HCT116 (cell line): Measurements from ENCODE around the gene PLCXD1. TPM values are rescaled to one million over a fixed set of nuclear protein-coding genes. Genes with fewer than 3 reads are reported as not detected.

Experiments used
- ATAC-seq: fragments of 200-7000 bp; cut with Tn5 transposase; 2 replicates; pipeline ENCODE4 v1.9.1; 2020; ENCODE audit warnings: mild to moderate bottlenecking, moderate library complexity
- BruUV-seq: library from RNA; stranded (reverse); fragments of 400-500 nt; replicated peaks from 2 replicates; lab custom pipeline; 2021; lab: Mats Ljungman, UMichigan
- CTCF ChIA-PET: fragments of 300-600 bp; sonication (Branson Sonifier 250); formaldehyde crosslinking; loops from one replicate; lab custom pipeline; 2021; ENCODE audit warnings: antibody characterized with exemption; lab: Charles Lee
- POLR2A ChIA-PET: fragments of 300-600, 350-600 bp; sonication (Branson Sonifier 250); formaldehyde crosslinking; loops from one replicate; lab custom pipeline; 2021; ENCODE audit warnings: antibody characterized with exemption; lab: Charles Lee
- RAD21 ChIA-PET, 2 experiments: fragments of 300-600 bp; sonication (Branson Sonifier 250); formaldehyde crosslinking; loops; one replicate each; lab custom pipeline; 2023; ENCODE audit warnings: low total read pairs in 2 of 2; ENCODE audit not compliant: uncharacterized antibody in 2 of 2, unreplicated experiment in 2 of 2, low non-redundant PET in 1 of 2; lab: Charles Lee
- DNase-seq: peaks from one replicate; pipeline ENCODE4 v3.0.0-alpha.2; 2010; ENCODE audit warnings: low read depth, low spot score
- H2AFZ ChIP-seq: fragments of 200-600 bp; shearing (Covaris generic), sonication (generic); 2 replicates; pipeline ENCODE4 v1.6.1; 2017; ENCODE audit warnings: low read depth, mixed run types, mixed read lengths, antibody characterized with exemption, low read length; ENCODE audit not compliant: poor library complexity, severe bottlenecking
- H3K27ac ChIP-seq: 2 replicates; pipeline ENCODE4 v1.5.1; 2012; ENCODE audit warnings: low read depth, low read length
- H3K27me3 ChIP-seq: fragments of 200-600 bp; sonication (generic); 2 replicates; pipeline ENCODE4 v1.6.1; 2016; ENCODE audit warnings: mixed run types, low read length, mixed read lengths; ENCODE audit not compliant: insufficient read depth
- H3K36me3 ChIP-seq, 2 experiments: fragments of 200-500 bp in 1 of 2; fragments of 200-600 bp in 1 of 2; sonication (Bioruptor generic) in 1 of 2; sonication (generic) in 1 of 2; 2 replicates each; pipeline versions ENCODE4 v1.5.1 to v1.6.1; 2014 to 2016; ENCODE audit warnings: low read length in 2 of 2, inconsistent platforms in 1 of 2, mixed read lengths in 1 of 2, mixed run types in 1 of 2; ENCODE audit not compliant: insufficient read depth in 2 of 2, control insufficient read depth in 1 of 2
- H3K4me1 ChIP-seq, 2 experiments: fragments of 200-600 bp in 1 of 2; sonication (generic) in 1 of 2; 2 replicates each; pipeline versions ENCODE4 v1.5.1 to v1.6.1; 2012 to 2017; ENCODE audit warnings: low read length in 2 of 2, inconsistent platforms in 1 of 2, mild to moderate bottlenecking in 1 of 2, mixed read lengths in 1 of 2, mixed run types in 1 of 2, moderate library complexity in 1 of 2; ENCODE audit not compliant: insufficient read depth in 2 of 2, control insufficient read depth in 1 of 2
- H3K4me2 ChIP-seq: fragments of 200-600 bp; sonication (generic); 2 replicates; pipeline ENCODE4 v1.6.1; 2017; ENCODE audit warnings: mixed run types, low read length, mixed read lengths
- H3K4me3 ChIP-seq, 2 experiments: fragments of 200-600 bp in 1 of 2; sonication (generic) in 1 of 2; replicated peaks in 1 of 2; 2 replicates each; pipeline ENCODE4 v1.5.1; 2011 to 2016; ENCODE audit warnings: low read length in 2 of 2, control low read depth in 1 of 2, low read depth in 1 of 2, mild to moderate bottlenecking in 1 of 2, mixed read lengths in 1 of 2, mixed run types in 1 of 2
- H3K79me2 ChIP-seq: fragments of 200-600 bp; sonication (generic); 2 replicates; pipeline ENCODE4 v1.6.1; 2017; ENCODE audit warnings: mild to moderate bottlenecking, mixed run types, low read length, moderate library complexity, mixed read lengths; ENCODE audit not compliant: insufficient read depth
- H3K9ac ChIP-seq: fragments of 200-600 bp; sonication (generic); 2 replicates; pipeline ENCODE4 v1.6.1; 2016; ENCODE audit warnings: low read length, mixed read lengths
- H3K9me2 ChIP-seq: fragments of 200-600 bp; sonication (generic), shearing (Covaris generic); 2 replicates; pipeline ENCODE4 v1.6.1; 2017; ENCODE audit warnings: mixed run types, mild to moderate bottlenecking, moderate library complexity; ENCODE audit not compliant: insufficient read depth
- H3K9me3 ChIP-seq, 2 experiments: fragments of 200-500 bp in 1 of 2; fragments of 200-600 bp in 1 of 2; sonication (Bioruptor generic) in 1 of 2; sonication (generic) in 1 of 2; 2 replicates each; pipeline ENCODE4 v1.6.1; 2014 to 2017; ENCODE audit warnings: low read length in 2 of 2, mixed read lengths in 2 of 2, inconsistent platforms in 1 of 2, low read depth in 1 of 2, mild to moderate bottlenecking in 1 of 2, mixed run types in 1 of 2, moderate library complexity in 1 of 2; ENCODE audit not compliant: control insufficient read depth in 1 of 2, insufficient read depth in 1 of 2
- H4K20me1 ChIP-seq: fragments of 200-600 bp; sonication (generic), shearing (Covaris generic); 2 replicates; pipeline ENCODE4 v1.6.1; 2017; ENCODE audit warnings: mixed run types, mild to moderate bottlenecking, moderate library complexity; ENCODE audit not compliant: insufficient read depth
- ATF3 ChIP-seq: IDR thresholded peaks from 2 replicates; pipeline ENCODE4 v1.6.1; 2012
- CBX3 ChIP-seq: IDR thresholded peaks from 2 replicates; pipeline ENCODE4 v1.6.1; 2012; ENCODE audit warnings: low read depth
- CEBPB ChIP-seq: IDR thresholded peaks from 2 replicates; pipeline ENCODE4 v1.6.1; 2012; ENCODE audit warnings: low read depth
- CTCF ChIP-seq, 3 experiments: fragments of 200-600 bp in 1 of 3; sonication (generic) in 1 of 3; IDR thresholded peaks in 2 of 3; conservative IDR thresholded peaks in 1 of 3; 2 replicates each; pipeline ENCODE4 v1.5.1; 2012 to 2017; ENCODE audit warnings: low read depth in 2 of 3, low read length in 2 of 3, antibody characterized with exemption in 1 of 3, borderline replicate concordance in 1 of 3, control low read depth in 1 of 3, mild to moderate bottlenecking in 1 of 3, mixed read lengths in 1 of 3, mixed run types in 1 of 3, moderate library complexity in 1 of 3; ENCODE audit not compliant: insufficient read depth in 1 of 3
- EGR1 ChIP-seq: IDR thresholded peaks from 2 replicates; pipeline ENCODE4 v1.6.1; 2012; ENCODE audit warnings: low read depth
- ELF1 ChIP-seq: IDR thresholded peaks from 2 replicates; pipeline ENCODE4 v1.6.1; 2012; ENCODE audit warnings: low read depth, borderline replicate concordance
- EZH2 ChIP-seq: fragments of 200-600 bp; sonication (generic); IDR thresholded peaks from 2 replicates; pipeline ENCODE4 v1.6.1; 2017; ENCODE audit warnings: antibody characterized with exemption, mixed run types
- FOSL1 ChIP-seq: IDR thresholded peaks from 2 replicates; pipeline ENCODE4 v1.6.1; 2012; ENCODE audit warnings: low read depth
- JUND ChIP-seq: IDR thresholded peaks from 2 replicates; pipeline ENCODE4 v1.6.1; 2012
- MAX ChIP-seq: IDR thresholded peaks from 2 replicates; pipeline ENCODE4 v1.6.1; 2012
- POLR2A ChIP-seq: IDR thresholded peaks from 2 replicates; pipeline ENCODE4 v1.7.0; 2011; ENCODE audit warnings: borderline replicate concordance; ENCODE audit not compliant: insufficient read depth, insufficient read length; ENCODE audit errors: extremely low read depth
- POLR2AphosphoS5 ChIP-seq: IDR thresholded peaks from 2 replicates; pipeline ENCODE4 v1.6.1; 2011; ENCODE audit warnings: mild to moderate bottlenecking, low read depth, low read length, moderate library complexity
- SP1 ChIP-seq: IDR thresholded peaks from 2 replicates; pipeline ENCODE4 v1.6.1; 2012; ENCODE audit warnings: low read depth
- TCF7L2 ChIP-seq: IDR thresholded peaks from 2 replicates; pipeline ENCODE4 v1.7.0; 2011; ENCODE audit warnings: borderline replicate concordance, inconsistent platforms; ENCODE audit not compliant: insufficient read depth, insufficient read length; ENCODE audit errors: extremely low read depth
- YY1 ChIP-seq: IDR thresholded peaks from 2 replicates; pipeline ENCODE4 v1.6.1; 2011; ENCODE audit warnings: low read length, low read depth, moderate library complexity, mild to moderate bottlenecking; ENCODE audit not compliant: insufficient replicate concordance; ENCODE audit errors: extremely low read depth
- ZFX ChIP-seq: fragments of 450-650 bp; IDR thresholded peaks from 2 replicates; pipeline ENCODE4 v1.6.1; 2017
- intact Hi-C: fragments of 100-400 bp; cut with micrococcal nuclease; formaldehyde crosslinking; loops from 2 replicates; pipeline ENCODE4 v1.10.0; 2022
- total RNA-seq: library from RNA; stranded (reverse); gene quantifications from one replicate; pipeline ENCODE4 v1.2.1, GENCODE V29; 2021; ENCODE audit not compliant: unreplicated experiment

The PLCXD1 gene
- total RNA-seq, 1 experiment from 2014 or later = 26.3 TPM

GRCh38 chrX:334331-334891 lies 53.2 kb downstream of the PLCXD1 start:
- Histone ChIP-seq H3K4me1 (peaks cover 5 to 13% of the 10 kb centered on the region in 2 experiments; a peak in 2 of 4 replicates), H3K9me2 (no peaks in the 10 kb centered on the region), H3K36me3 (no peaks in the 10 kb centered on the region), H2AFZ (no peak overlapping the region), H3K4me3 (no peak overlapping the region), H3K4me2 (no peak overlapping the region), H3K27ac (no peak overlapping the region), H3K27me3 (no peaks in the 10 kb centered on the region), H3K9me3 (no peaks in the 10 kb centered on the region), H4K20me1 (no peaks in the 10 kb centered on the region), H3K9ac (no peak overlapping the region), H3K79me2 (no peaks in the 10 kb centered on the region)
- CTCF ChIA-PET = no interaction called here
- DNase-seq = no peak
- ATAC-seq = no peak
- POLR2A ChIA-PET = no interaction called here
- RAD21 ChIA-PET = no interaction called here
- intact Hi-C loops = no loop called here
- TF ChIP-seq YY1 = no peak
- TF ChIP-seq EZH2 = no peak
- no peak for TF ChIP-seq MAX
- TF ChIP-seq ATF3 = no peak
- no peak for TF ChIP-seq CEBPB
- TF ChIP-seq POLR2AphosphoS5 = no peak
- no peak for TF ChIP-seq SP1
- TF ChIP-seq CBX3 = no peak
- TF ChIP-seq ZFX = no peak
- no peak for TF ChIP-seq ELF1
- no peak for TF ChIP-seq CTCF (IDR thresholded peaks at IDR 0.05 in 2 of 3, conservative IDR thresholded peaks at IDR 0.05 in 1 of 3; ENCODE audit: borderline replicate concordance in 1 of 3, insufficient read depth in 1 of 3, low read depth in 2 of 3, low read length in 2 of 3)
- no peak for TF ChIP-seq EGR1
- TF ChIP-seq FOSL1 = no peak
- TF ChIP-seq JUND = no peak
- TF ChIP-seq POLR2A = no peak
- TF ChIP-seq TCF7L2 = no peak
- BruUV-seq = no TSS peak
